CD4-positive, alpha-beta T cell (primary cell): Measurements from ENCODE around the gene TMEM132A. TPM values are rescaled to one million over a fixed set of nuclear protein-coding genes. Genes with fewer than 3 reads are reported as not detected.

ENCODE experiments used
- ATAC-seq: fragments of 200-7000 bp; cut with Tn5 transposase; one replicate; pipeline ENCODE4 v1.10.0; 2022; ENCODE audit warnings: mild to moderate bottlenecking; ENCODE audit not compliant: poor library complexity
- CTCF ChIA-PET: fragments of 350-600 bp; sonication (Branson Sonifier 250); formaldehyde crosslinking; loops from one replicate; lab custom pipeline; 2021; ENCODE audit warnings: antibody characterized with exemption, inconsistent platforms; lab: Charles Lee
- POLR2A ChIA-PET: fragments of 350-600 bp; sonication (Branson Sonifier 250); formaldehyde crosslinking; loops from one replicate; lab custom pipeline; 2021; ENCODE audit warnings: antibody characterized with exemption, inconsistent platforms; lab: Charles Lee
- DNase-seq, 14 experiments: peaks; one replicate each; pipeline ENCODE4 v3.0.0-alpha.2; 2013 to 2020; ENCODE audit warnings: mixed read lengths in 2 of 14
- H3K27ac ChIP-seq, 2 donors: one replicate each; pipeline versions ENCODE4 v1.5.1 to v1.7.0; 2013; ENCODE audit warnings: low read length in 2 of 2, low read depth in 1 of 2, mild to moderate bottlenecking in 1 of 2
- H3K27me3 ChIP-seq, 2 experiments: 1 replicate in 1 of 2; 2 replicates in 1 of 2; pipeline versions ENCODE4 v1.6.1 to v1.7.0; 2013; ENCODE audit warnings: low read length in 2 of 2, control low read depth in 1 of 2, mild to moderate bottlenecking in 1 of 2, moderate library complexity in 1 of 2; ENCODE audit not compliant: insufficient read depth in 2 of 2, control insufficient read depth in 1 of 2
- H3K36me3 ChIP-seq: one replicate; pipeline ENCODE4 v1.6.1; 2013; ENCODE audit warnings: low read length, control low read depth; ENCODE audit not compliant: insufficient read depth
- H3K4me1 ChIP-seq: one replicate; pipeline ENCODE4 v1.6.1; 2013; ENCODE audit warnings: low read length, control low read depth; ENCODE audit not compliant: insufficient read depth
- H3K4me3 ChIP-seq: one replicate; pipeline ENCODE4 v1.5.1; 2013; ENCODE audit warnings: mild to moderate bottlenecking, low read length, moderate library complexity
- H3K9me3 ChIP-seq, 2 experiments: 1 replicate in 1 of 2; 2 replicates in 1 of 2; pipeline versions ENCODE4 v1.6.1 to v1.7.0; 2013; ENCODE audit warnings: low read length in 2 of 2, mild to moderate bottlenecking in 2 of 2, control low read depth in 1 of 2, moderate library complexity in 1 of 2; ENCODE audit not compliant: control insufficient read depth in 1 of 2, insufficient read depth in 1 of 2
- H3K27ac Mint-ChIP-seq: one replicate; pipeline ENCODE4 v1.8.0; 2020; ENCODE audit warnings: mixed read lengths
- H3K27me3 Mint-ChIP-seq: one replicate; pipeline ENCODE4 v1.8.0; 2021; ENCODE audit warnings: mixed read lengths
- H3K36me3 Mint-ChIP-seq: one replicate; pipeline ENCODE4 v1.8.0; 2021; ENCODE audit warnings: low read depth, mixed read lengths
- H3K4me1 Mint-ChIP-seq: one replicate; pipeline ENCODE4 v1.8.0; 2021; ENCODE audit warnings: low read depth, mixed read lengths
- H3K4me3 Mint-ChIP-seq: one replicate; pipeline ENCODE4 v1.8.0; 2020; ENCODE audit warnings: mild to moderate bottlenecking, mixed read lengths
- H3K9me3 Mint-ChIP-seq: one replicate; pipeline ENCODE4 v1.8.0; 2020; ENCODE audit warnings: mixed read lengths
- CTCF ChIP-seq: fragments of 200-600 bp; IDR thresholded peaks from one replicate; pipeline ENCODE4 v1.8.0; 2022; ENCODE audit warnings: antibody characterized with exemption, mild to moderate bottlenecking
- intact Hi-C, 2 experiments: fragments of 100-400 bp; cut with DNase I in 1 of 2; cut with micrococcal nuclease in 1 of 2; formaldehyde crosslinking; loops; one replicate each; pipeline versions ENCODE4 v1.15.1 to v1.9.0; 2023 to 2025; cut with DNase I, micrococcal nuclease
- total RNA-seq, 174 experiments: library from RNA in 2 of 174; stranded (reverse) in 2 of 174; gene quantifications; one replicate each; pipeline ENCODE4 v1.2.3 and lab custom pipeline; 2021 to 2026

TMEM132A gene
- total RNA-seq, 2 experiments from 2014 or later: not detected

DNA sequence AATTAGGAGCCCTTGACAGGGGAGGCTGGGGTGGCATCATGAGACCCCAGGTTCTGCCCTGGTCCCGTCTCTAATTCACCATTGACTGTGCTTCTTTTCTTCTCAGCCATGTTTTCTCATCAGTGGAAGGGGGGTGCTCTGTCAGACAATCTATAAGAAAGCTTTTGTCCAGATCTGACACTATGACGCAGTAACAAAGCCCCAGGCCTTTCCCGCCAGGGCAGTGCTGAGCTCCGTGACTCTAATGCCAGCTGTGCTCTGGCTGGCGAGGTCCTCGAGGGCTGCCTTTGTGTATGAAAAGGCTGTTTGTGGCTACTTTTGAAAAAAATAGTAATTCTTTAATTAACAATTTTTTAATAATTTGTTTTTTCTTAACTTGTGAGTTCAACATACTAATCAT is 50.5 kb downstream of the TMEM132A start:
- H3K36me3 Mint-ChIP-seq: peaks cover 80% of the 10 kb centered on the region
- CTCF ChIA-PET: interaction anchor here (1.0 kb wide), 1 partner anchor 128 kb away, joined by 3 read pairs; the partner anchor contains the start of gene CD5
- intact Hi-C loops: no loop called here
- peak overlapping the region; percentile 90 for H3K4me3 Mint-ChIP-seq
- H3K27ac ChIP-seq: peak overlapping the region; percentile 83 to 93
- no peaks in the 10 kb centered on the region for H3K27me3 Mint-ChIP-seq
- POLR2A ChIA-PET: interaction anchor here (1.0 to 1.7 kb wide), 4 partner anchors 37 to 132 kb away, joined by 3 to 5 read pairs (median 4); partner anchors contain the start of gene PRPF19
- peaks cover 68% of the 10 kb centered on the region for H3K4me1 ChIP-seq
- no peaks in the 10 kb centered on the region for H3K9me3 ChIP-seq
- no peak for TF ChIP-seq CTCF
- no peaks in the 10 kb centered on the region for H3K27me3 ChIP-seq
- H3K9me3 Mint-ChIP-seq: no peaks in the 10 kb centered on the region
- DNase-seq (peak in 4 of 14 experiments; percentile 36 to 58 (median 45)), ATAC-seq (no peak)
- H3K27ac Mint-ChIP-seq: peak overlapping the region; percentile 94
- peaks cover 30% of the 10 kb centered on the region for H3K36me3 ChIP-seq
- H3K4me3 ChIP-seq: peak overlapping the region; percentile 96
- peaks cover 67% of the 10 kb centered on the region for H3K4me1 Mint-ChIP-seq

DNA sequence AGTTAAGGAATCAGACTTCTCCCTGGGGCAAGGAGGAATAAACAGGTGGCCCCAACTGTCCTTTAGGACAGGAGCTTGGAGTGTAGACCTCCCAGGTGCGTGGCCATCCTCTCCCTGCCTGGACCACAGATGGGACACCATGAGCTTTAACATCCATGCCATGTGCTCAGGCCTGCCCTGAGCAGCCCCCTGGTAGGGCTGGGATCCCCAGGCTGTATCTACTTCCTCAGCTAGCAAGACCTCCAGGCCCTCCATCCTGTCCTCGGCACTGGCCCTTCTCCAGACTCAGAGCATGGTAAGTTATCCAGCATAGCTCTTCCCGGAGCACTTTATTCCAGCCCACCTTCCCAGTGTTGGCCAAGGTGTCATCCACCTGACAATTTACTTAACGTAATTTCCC is 53.0 kb downstream of the TMEM132A start:
- H3K27me3 Mint-ChIP-seq: no peaks in the 10 kb centered on the region
- CTCF ChIA-PET: interaction anchor here (1.0 to 1.6 kb wide), 2 partner anchors 153 to 211 kb away, joined by 3 read pairs; no protein-coding TSS in a partner anchor
- peak overlapping the region; percentile 91 for H3K4me3 Mint-ChIP-seq
- peaks cover 74% of the 10 kb centered on the region for H3K4me1 Mint-ChIP-seq
- H3K27ac ChIP-seq: peak overlapping the region; percentile 75 to 95
- intact Hi-C loops: no loop called here
- peaks cover 75% of the 10 kb centered on the region for H3K4me1 ChIP-seq
- POLR2A ChIA-PET: interaction anchor here (0.5 to 2.6 kb wide), 15 partner anchors 26 to 1692 kb away, joined by 3 to 15 read pairs (median 4); no protein-coding TSS in a partner anchor
- peak overlapping the region; percentile 96 for H3K4me3 ChIP-seq
- TF ChIP-seq CTCF: no peak
- no peaks in the 10 kb centered on the region for H3K9me3 ChIP-seq
- peaks cover 52% of the 10 kb centered on the region for H3K36me3 ChIP-seq
- H3K9me3 Mint-ChIP-seq: no peaks in the 10 kb centered on the region
- peaks cover 96% of the 10 kb centered on the region for H3K36me3 Mint-ChIP-seq
- H3K27me3 ChIP-seq: no peaks in the 10 kb centered on the region
- H3K27ac Mint-ChIP-seq: peak overlapping the region; percentile 94
- ATAC-seq: no peak
- peak in 1 of 14 experiments; percentile 20 for DNase-seq

- ChIA-PET CTCF (interaction anchor here (1.5 kb wide), 1 partner anchor 20 kb away, joined by 3 read pairs; no protein-coding TSS in a partner anchor), POLR2A (interaction anchor here (0.7 to 2.6 kb wide), 10 partner anchors 33 to 138 kb away, joined by 3 to 15 read pairs (median 6); no protein-coding TSS in a partner anchor)
- Histone ChIP-seq H3K4me1 (peaks cover 81% of the 10 kb centered on the region), H3K27ac (peak overlapping the region; percentile 75 to 95), H3K36me3 (peaks cover 58% of the 10 kb centered on the region), H3K27me3 (no peaks in the 10 kb centered on the region), H3K4me3 (peak overlapping the region; percentile 27), H3K9me3 (no peaks in the 10 kb centered on the region)
- intact Hi-C loops: no loop called here
- Mint-ChIP-seq H3K4me1 (peaks cover 80% of the 10 kb centered on the region), H3K36me3 (peaks cover 96% of the 10 kb centered on the region), H3K27ac (peak overlapping the region; percentile 94), H3K4me3 (peak overlapping the region; percentile 91), H3K9me3 (no peaks in the 10 kb centered on the region), H3K27me3 (no peaks in the 10 kb centered on the region)
- ATAC-seq: no peak
- DNase-seq: no peak
- no peak for TF ChIP-seq CTCF
Observed at GRCh38 chr11:60977836-60978235, 53.6 kb downstream of the TMEM132A start.
